HG02938 (cell line): ENCODE measurements around the gene DHRS3.
"Not testable (repeated sequence)": the region's sequence is repeated elsewhere in the genome, so short reads cannot be mapped to it uniquely, and the experiment has no call there.

ENCODE experiments used
- ATAC-seq: cut with Tn5 transposase; IDR thresholded peaks from one replicate; pipeline ENCODE4 v1.9.1; 2021; ENCODE audit warnings: mild to moderate bottlenecking, moderate library complexity; ENCODE audit not compliant: unreplicated experiment

The DHRS3 gene, protein sequence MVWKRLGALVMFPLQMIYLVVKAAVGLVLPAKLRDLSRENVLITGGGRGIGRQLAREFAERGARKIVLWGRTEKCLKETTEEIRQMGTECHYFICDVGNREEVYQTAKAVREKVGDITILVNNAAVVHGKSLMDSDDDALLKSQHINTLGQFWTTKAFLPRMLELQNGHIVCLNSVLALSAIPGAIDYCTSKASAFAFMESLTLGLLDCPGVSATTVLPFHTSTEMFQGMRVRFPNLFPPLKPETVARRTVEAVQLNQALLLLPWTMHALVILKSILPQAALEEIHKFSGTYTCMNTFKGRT

DNA sequence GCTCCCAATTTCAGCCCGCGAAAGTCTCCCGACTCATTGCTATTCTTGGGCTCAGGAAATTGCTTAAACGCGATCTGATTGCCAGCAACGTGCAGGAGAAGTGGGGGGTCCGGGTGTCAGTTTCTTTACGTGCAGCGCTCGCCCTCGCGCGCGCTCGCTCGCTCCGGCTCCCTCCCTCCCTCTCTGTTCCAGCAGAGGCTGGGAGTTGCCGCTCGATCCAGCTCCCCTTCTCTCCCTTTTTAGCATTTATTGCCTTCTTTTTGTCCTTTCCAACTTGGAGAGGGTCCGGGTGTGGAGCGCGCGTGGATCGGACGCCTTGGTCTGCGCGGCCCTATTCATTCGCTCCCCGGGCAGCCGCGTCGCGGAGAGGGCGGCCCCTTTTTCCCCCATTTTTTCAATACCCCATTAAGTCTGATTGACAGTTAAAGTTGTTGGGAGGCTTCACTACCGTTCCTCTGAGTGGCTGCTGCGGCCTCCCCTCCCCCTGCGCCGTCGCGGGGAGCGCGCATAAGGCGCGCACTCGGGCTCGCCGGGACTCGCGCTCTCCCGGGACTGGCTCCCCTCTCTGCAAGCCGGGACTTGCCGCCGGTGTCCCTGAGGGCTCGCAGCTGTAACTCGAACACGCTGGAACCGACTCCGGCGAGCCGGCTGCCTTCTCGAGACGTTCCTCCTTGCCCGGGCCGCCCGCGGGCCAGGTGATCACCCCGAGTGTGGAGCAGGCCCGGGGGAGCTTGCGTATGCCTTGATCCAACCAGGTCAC lies at the start of gene DHRS3:
DHRS3 (minus strand) TSS at position 310 of the 760 bp plus-strand sequence. CDS start 862 bp downstream, outside the sequence.
- ATAC-seq: no peak

DNA sequence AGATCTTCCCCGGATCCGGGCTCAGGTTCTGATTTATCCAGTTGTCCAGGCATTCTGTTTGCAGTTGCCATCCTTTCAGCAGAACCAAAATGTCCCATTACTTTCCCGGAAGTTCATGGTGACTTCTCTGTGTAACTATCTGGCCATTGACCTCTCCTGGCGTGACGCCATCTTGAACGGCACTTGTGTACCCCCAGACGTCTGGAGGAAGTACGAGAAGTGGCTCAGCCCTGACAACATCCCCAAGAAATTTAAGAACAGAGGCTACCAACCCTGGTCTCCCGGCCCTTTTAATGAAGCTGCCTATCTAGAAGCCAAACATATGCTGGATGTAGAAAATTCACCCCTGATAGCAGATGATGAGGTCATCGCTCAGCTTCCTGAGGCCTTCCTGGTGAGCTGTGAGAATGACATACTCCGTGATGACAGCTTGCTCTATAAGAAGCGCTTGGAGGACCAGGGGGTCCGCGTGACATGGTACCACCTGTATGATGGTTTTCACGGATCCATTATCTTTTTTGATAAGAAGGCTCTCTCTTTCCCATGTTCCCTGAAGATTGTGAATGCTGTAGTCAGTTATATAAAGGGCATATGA lies 48.2 kb upstream of the DHRS3 start:
- ATAC-seq: no peak

GRCh38 chr1:12665511-12665910 lies 47.5 kb upstream of the DHRS3 start:
- no peak for ATAC-seq

GRCh38 chr1:12662556-12662955 lies 44.5 kb upstream of the DHRS3 start:
- no peak for ATAC-seq

- no peak for ATAC-seq
Observed at GRCh38 chr1:12661606-12662219, 43.7 kb upstream of the DHRS3 start.

GRCh38 chr1:12658531-12659453 lies 40.8 kb upstream of the DHRS3 start:
- ATAC-seq: no peak

DNA sequence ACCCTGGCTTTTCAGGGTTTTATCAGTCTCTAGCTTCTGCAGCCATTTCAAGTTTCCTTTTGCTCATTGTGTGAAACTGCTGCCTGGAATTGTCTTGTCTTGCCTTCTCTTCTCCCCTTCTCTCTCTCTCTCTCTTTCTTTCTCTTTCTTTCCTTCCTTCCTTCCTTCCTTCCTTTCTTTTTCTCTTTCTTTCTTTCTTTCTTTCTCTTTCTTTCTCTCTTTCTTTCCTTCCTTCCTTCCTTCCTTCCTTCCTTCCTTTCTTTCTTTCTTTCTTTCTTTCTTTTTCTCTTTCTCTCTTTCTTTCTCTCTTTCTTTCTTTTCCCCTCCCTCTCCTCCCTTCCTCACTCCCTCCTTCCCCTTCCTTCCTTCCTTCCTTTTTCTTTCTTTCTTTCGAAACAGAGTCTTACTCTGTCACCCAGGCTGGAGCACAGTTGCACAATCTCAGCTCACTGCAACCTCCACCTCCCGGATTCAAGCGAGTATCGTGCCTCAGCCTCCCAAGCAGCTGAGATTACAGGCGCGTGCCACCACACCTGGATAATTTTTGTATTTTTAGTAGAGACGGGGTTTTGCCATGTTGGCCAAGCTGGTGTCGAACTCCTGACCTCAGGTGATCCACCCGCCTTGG lies 40.0 kb upstream of the DHRS3 start:
- ATAC-seq: not testable (repeated sequence)

- no peak for ATAC-seq
Observed at GRCh38 chr1:12657060-12657884, 39.3 kb upstream of the DHRS3 start.

GRCh38 chr1:12656575-12656974 lies 38.6 kb upstream of the DHRS3 start:
- ATAC-seq: no peak

GRCh38 chr1:12654657-12655056 lies 36.6 kb upstream of the DHRS3 start:
- ATAC-seq: no peak

DNA sequence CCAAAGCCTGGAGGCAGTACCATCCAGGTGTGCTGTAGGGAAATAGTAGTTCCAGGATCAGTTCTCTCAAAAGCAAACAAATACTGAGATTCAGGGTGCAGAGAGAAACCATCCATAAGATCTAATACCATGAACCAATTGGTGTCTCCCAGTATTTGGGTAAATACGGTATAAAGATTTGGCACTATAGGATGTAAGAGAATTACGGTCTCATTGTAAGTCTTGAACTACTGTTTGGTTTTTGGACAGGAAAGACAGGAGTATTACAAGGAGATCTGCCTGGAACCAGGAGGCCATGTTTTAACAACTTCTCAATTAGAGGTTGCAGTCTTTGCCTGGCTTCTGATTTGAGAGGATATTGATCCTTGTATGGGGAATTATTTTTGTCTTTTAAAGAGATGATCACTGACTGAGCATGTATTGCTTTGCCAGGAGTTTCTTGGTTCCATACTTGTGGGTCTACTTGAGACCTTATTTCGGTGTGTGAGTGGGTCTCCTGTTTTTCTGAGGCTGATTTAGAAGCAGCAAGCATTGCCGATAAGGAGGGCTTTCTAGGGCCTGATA lies 36.1 kb upstream of the DHRS3 start:
- ATAC-seq: no peak

- no peak for ATAC-seq
Observed at GRCh38 chr1:12649971-12650421, 32.0 kb upstream of the DHRS3 start.

- no peak for ATAC-seq
Observed at GRCh38 chr1:12648741-12649140, 30.7 kb upstream of the DHRS3 start.

- ATAC-seq: not testable (repeated sequence)
Observed at GRCh38 chr1:12645401-12645800, 27.4 kb upstream of the DHRS3 start.

GRCh38 chr1:12644829-12645228 lies 26.8 kb upstream of the DHRS3 start:
- ATAC-seq: no peak

DNA sequence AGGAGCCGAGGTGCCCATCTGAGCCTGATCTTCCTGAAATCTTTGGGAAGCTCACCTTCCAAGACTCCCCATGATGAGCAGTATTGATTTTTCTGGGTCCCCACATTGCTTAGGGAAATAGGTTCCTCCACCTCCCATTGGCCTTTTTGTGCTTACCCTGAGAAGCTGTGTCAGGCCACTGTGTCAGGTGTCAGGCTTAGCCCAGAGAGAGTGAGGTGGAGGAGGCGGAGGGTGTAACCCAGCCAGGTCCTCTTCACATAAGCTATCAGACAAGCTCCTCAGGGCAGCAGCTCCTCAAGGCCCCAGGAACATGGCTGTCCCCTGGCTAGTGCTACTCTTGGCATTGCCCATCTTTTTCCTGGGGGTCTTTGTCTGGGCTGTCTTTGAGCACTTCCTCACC lies 26.2 kb upstream of the DHRS3 start:
- ATAC-seq: no peak

- no peak for ATAC-seq
Observed at GRCh38 chr1:12643785-12644184, 25.8 kb upstream of the DHRS3 start, which contains the start of gene AADACL4. Gene AADACL4 (plus strand): TSS chr1:12644085. CDS start chr1:12644547, 462 bp downstream.

DNA sequence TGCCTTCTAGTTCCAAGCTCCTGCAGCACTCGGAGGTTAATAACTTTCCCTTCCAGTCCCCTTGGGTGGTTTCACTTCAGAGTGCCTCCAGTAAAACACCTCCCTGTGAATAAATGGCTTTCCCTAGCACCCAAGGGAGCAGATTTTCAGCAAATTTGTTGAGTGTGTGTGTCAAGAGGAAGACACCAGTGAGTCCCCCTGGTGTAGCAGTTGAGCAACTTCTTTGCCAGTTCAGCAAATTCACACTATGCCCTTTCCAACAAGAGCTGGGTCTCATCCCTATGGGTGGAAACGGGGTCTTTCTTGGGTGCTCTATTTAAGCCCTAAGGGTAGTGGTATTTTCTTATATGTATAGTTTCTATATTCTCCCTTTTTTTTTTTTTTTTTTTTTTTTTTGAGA lies 25.1 kb upstream of the DHRS3 start:
- ATAC-seq: no peak

DNA sequence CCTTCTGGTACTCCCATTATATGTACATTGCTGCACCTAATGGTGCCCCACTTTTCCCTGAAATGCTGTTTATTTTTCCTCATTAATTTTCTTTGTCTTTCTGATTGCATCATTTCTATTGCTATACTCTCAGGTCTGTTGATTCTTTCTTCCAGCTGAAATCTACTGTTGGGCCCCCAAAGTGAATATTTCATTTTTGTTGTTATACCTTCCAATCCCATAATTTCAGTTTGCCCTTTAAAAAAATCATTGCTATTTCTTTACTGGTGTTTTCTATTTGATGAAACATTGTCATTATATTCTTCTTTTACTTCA lies 22.9 kb upstream of the DHRS3 start:
- no peak for ATAC-seq
